BLaER1 (cell line): ENCODE measurements around the gene MMP25.
A peak's percentile ranks its signal among the peaks of the same experiment; 100 is the strongest.
"Not testable (repeated sequence)": the region's sequence is repeated elsewhere in the genome, so short reads cannot be mapped to it uniquely, and the experiment has no call there.

Experiments used
- H3K27ac ChIP-seq: shearing (Covaris generic); formaldehyde crosslinking; 2 replicates; pipeline ENCODE4 v1.8.1; 2022
- H3K27me3 ChIP-seq: shearing (Covaris generic); formaldehyde crosslinking; 2 replicates; pipeline ENCODE4 v1.8.1; 2022
- H3K36me3 ChIP-seq: shearing (Covaris generic); formaldehyde crosslinking; 2 replicates; pipeline ENCODE4 v1.8.1; 2022
- H3K4me1 ChIP-seq: shearing (Covaris generic); formaldehyde crosslinking; 2 replicates; pipeline ENCODE4 v1.8.1; 2022
- H3K4me2 ChIP-seq: shearing (Covaris generic); formaldehyde crosslinking; 2 replicates; pipeline ENCODE4 v1.8.1; 2022
- H3K4me3 ChIP-seq: shearing (Covaris generic); formaldehyde crosslinking; 2 replicates; pipeline ENCODE4 v1.8.1; 2022
- H3K9ac ChIP-seq: shearing (Covaris generic); formaldehyde crosslinking; 2 replicates; pipeline ENCODE4 v1.8.1; 2022
- H3K9me3 ChIP-seq: shearing (Covaris generic); formaldehyde crosslinking; 2 replicates; pipeline ENCODE4 v1.8.1; 2022
- H4K20me1 ChIP-seq: shearing (Covaris generic); formaldehyde crosslinking; 2 replicates; pipeline ENCODE4 v1.8.1; 2022
- Cebpa-rat ChIP-seq: shearing (Covaris generic); IDR thresholded peaks from 2 replicates; pipeline ENCODE4 v1.8.1; 2022

Gene MMP25

DNA sequence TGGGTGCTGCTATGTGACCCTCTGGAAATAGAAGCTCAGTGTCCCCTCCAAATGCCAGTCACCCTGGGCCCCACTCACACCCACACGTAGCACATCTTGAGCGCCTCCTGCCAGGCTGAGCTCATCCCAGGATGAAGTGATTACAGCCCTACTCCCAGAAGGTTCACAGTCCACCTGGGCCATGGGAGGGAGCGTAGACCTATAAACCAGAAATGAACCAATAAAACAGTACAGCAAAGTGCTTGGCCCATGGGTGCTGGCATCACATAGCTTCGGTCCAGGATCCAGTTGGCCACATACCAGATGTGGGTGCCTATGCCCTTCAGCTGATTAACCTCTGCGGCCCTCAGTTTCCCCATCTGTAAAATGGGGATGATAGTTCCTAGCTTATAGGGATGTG is 7.5 kb upstream of the MMP25 start:
- H3K27ac ChIP-seq = no peak overlapping the region
- H3K36me3 ChIP-seq = no peaks in the 10 kb centered on the region
- no peaks in the 10 kb centered on the region for H3K9me3 ChIP-seq
- no peak for TF ChIP-seq Cebpa-rat
- H3K9ac ChIP-seq = no peak overlapping the region
- no peak overlapping the region for H3K4me2 ChIP-seq
- H3K4me1 ChIP-seq = peaks cover 13% of the 10 kb centered on the region
- H4K20me1 ChIP-seq = peaks cover 32% of the 10 kb centered on the region
- peaks cover 100% of the 10 kb centered on the region for H3K27me3 ChIP-seq
- H3K4me3 ChIP-seq = no peak overlapping the region

DNA sequence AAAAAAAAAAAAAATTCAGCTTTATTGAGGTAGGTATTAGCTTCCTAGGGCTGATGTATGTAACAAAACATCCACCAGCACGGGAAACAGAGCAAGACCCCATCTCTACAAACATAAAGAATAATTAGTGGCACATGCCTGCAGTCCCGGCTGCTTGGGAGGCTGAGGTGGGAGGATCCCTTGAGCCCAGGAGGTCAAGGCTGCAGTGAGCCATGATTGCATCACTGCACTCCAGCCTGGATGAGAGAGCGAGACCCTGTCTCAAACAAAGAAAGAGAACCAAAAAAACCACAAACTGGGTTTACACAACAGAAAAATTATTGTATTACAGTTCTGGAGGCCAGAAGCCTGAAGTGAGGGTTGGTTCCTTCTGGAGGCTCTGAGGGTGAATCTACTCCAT is 4.0 kb upstream of the MMP25 start:
- no peak for TF ChIP-seq Cebpa-rat
- no peak overlapping the region for H3K4me3 ChIP-seq

DNA sequence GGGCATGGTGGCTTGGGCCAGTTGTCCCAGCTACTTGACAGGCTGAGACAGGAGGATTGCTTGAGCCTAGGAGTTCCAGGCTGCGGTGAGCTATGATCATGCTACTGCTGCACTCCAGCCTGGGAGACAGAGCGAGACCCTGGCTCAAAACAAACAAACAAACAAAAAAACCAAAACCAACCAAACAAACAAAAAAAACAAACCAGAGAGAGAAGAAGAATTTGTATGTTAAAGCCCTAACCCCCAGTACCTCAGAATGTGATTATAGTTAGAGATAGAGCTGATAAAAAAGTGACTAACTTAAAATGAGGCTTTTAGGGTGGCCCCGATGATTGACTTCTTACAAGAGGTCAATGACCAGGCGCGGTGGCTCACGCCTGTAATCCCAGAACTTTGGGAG is 1.7 kb upstream of the MMP25 start:
- no peak overlapping the region for H3K9ac ChIP-seq
- H3K36me3 ChIP-seq = no peaks in the 10 kb centered on the region
- no peak overlapping the region for H3K27ac ChIP-seq
- H3K27me3 ChIP-seq = peaks cover 100% of the 10 kb centered on the region
- peaks cover 22% of the 10 kb centered on the region for H3K4me1 ChIP-seq
- no peaks in the 10 kb centered on the region; the same call in 1 of the 2 replicates for H3K9me3 ChIP-seq
- no peak for TF ChIP-seq Cebpa-rat
- peak overlapping the region; percentile 99; the same call in 1 of the 2 replicates for H3K4me2 ChIP-seq
- H3K4me3 ChIP-seq = no peak overlapping the region
- peaks cover 56% of the 10 kb centered on the region for H4K20me1 ChIP-seq

More for the DNA sequence above, 4.0 kb upstream of the MMP25 start:
- Histone ChIP-seq H3K27me3 (peaks cover 100% of the 10 kb centered on the region), H4K20me1 (peaks cover 48% of the 10 kb centered on the region), H3K9ac (no peak overlapping the region), H3K36me3 (no peaks in the 10 kb centered on the region), H3K4me2 (no peak overlapping the region), H3K4me1 (peaks cover 20% of the 10 kb centered on the region), H3K9me3 (no peaks in the 10 kb centered on the region; the same call in 1 of the 2 replicates), H3K27ac (no peak overlapping the region)

DNA sequence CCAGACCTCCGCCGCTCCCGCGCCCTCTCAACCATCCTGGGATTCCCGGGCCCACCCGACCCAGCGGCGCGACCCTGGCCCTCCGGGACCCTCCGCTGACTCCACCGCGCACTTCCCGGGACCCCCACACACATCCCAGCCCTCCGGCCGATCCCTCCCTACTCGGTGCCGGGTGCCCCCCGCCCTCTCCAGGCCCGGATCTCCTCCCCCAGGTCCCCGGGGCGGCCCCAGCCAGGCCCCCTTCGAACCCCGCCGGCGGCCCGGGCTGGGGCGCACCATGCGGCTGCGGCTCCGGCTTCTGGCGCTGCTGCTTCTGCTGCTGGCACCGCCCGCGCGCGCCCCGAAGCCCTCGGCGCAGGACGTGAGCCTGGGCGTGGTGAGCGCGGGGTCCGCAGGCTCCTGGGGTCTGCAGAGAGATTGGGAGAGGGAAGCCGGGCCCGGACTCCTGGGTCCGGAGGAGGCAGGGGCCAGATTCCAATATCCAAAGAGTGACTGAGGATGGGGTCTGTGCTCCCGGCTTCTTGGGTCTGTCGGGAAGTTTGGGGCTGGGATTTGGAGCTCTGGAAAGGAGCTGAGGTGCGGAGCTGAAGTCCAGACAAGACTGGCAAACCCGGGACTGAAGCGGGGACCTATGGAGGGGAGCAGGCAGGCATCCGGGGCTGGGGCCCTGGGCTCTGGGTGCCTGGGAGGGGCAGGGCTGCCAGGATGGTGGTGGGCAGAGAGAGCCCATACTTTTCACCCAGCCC is 453 bp downstream of the MMP25 start:
- H3K36me3 ChIP-seq = no peaks in the 10 kb centered on the region
- peaks cover 61% of the 10 kb centered on the region for H4K20me1 ChIP-seq
- H3K4me2 ChIP-seq = peak overlapping the region; percentile 99
- H3K27ac ChIP-seq = no peak overlapping the region
- peaks cover 43% of the 10 kb centered on the region for H3K4me1 ChIP-seq
- H3K9me3 ChIP-seq = no peaks in the 10 kb centered on the region; the same call in 1 of the 2 replicates
- peaks cover 86% of the 10 kb centered on the region for H3K27me3 ChIP-seq
- H3K9ac ChIP-seq = no peak overlapping the region
- no peak for TF ChIP-seq Cebpa-rat
- peak overlapping the region; percentile 66 for H3K4me3 ChIP-seq

DNA sequence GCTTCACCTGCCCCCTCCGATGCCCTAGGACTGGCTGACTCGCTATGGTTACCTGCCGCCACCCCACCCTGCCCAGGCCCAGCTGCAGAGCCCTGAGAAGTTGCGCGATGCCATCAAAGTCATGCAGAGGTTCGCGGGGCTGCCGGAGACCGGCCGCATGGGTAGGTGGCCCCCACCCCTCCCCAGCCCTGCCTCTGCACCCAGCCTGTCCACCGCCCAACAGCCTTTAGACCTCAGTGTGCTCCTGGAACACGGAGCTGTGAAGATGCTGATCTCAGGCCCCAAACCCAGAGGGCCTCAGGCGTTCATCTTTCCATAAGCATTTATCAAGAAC is 993 bp downstream of the MMP25 start:
- no peak overlapping the region for H3K9ac ChIP-seq

DNA sequence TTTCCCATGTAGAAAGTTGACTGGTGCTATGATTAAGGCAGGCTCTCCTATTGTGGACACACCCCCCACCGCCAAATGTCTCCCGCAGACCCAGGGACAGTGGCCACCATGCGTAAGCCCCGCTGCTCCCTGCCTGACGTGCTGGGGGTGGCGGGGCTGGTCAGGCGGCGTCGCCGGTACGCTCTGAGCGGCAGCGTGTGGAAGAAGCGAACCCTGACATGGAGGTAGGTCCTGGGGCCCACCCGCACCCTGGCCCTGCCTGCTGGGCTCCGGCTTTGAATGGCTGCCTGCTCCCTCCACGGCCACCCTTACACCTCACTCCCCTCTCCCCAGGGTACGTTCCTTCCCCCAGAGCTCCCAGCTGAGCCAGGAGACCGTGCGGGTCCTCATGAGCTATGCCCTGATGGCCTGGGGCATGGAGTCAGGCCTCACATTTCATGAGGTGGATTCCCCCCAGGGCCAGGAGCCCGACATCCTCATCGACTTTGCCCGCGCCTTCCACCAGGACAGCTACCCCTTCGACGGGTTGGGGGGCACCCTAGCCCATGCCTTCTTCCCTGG is 3.6 kb downstream of the MMP25 start:
- H3K27ac ChIP-seq = no peak overlapping the region
- peaks cover 64% of the 10 kb centered on the region for H3K4me1 ChIP-seq
- H3K9ac ChIP-seq = no peak overlapping the region
- peaks cover 6% of the 10 kb centered on the region; the same call in 1 of the 2 replicates for H3K36me3 ChIP-seq
- no peak overlapping the region for H3K4me3 ChIP-seq
- H4K20me1 ChIP-seq = peaks cover 56% of the 10 kb centered on the region
- H3K27me3 ChIP-seq = peaks cover 54% of the 10 kb centered on the region
- no peak for TF ChIP-seq Cebpa-rat
- no peaks in the 10 kb centered on the region for H3K9me3 ChIP-seq
- peak overlapping the region; percentile 75 for H3K4me2 ChIP-seq

More for the DNA sequence above, 993 bp downstream of the MMP25 start:
- Histone ChIP-seq H3K27ac (no peak overlapping the region), H3K9me3 (no peaks in the 10 kb centered on the region; the same call in 1 of the 2 replicates), H3K36me3 (no peaks in the 10 kb centered on the region), H4K20me1 (peaks cover 61% of the 10 kb centered on the region), H3K27me3 (peaks cover 81% of the 10 kb centered on the region), H3K4me2 (no peak overlapping the region), H3K4me1 (peaks cover 47% of the 10 kb centered on the region), H3K4me3 (no peak overlapping the region; the same call in 1 of the 2 replicates)
- TF ChIP-seq Cebpa-rat = no peak

DNA sequence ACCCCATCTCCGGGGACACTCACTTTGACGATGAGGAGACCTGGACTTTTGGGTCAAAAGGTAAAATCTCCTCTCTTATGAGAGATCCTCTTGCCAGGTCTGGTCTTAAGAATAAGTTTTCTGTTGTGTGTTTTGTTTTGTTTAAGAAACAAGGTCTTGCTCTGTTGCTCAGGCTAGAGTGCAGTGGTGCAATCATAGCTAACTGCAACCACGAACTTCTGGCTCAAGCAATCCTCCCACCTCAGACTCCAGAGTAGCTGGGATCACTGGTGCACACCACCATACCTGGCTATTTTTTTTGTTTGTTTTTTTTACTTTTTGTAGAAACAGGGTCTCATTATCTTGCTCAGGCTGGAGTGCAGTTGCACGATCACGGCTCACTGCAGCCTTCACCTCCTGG is 4.1 kb downstream of the MMP25 start:
- no peak overlapping the region for H3K9ac ChIP-seq
- TF ChIP-seq Cebpa-rat = 0 out of 2 replicates have a peak, but pooled peaks have one; percentile 19
- H3K9me3 ChIP-seq = no peaks in the 10 kb centered on the region
- peaks cover 51% of the 10 kb centered on the region for H4K20me1 ChIP-seq
- H3K27ac ChIP-seq = no peak overlapping the region
- H3K4me2 ChIP-seq = peak overlapping the region; percentile 75
- peaks cover 64% of the 10 kb centered on the region for H3K4me1 ChIP-seq
- H3K4me3 ChIP-seq = no peak overlapping the region
- peaks cover 49% of the 10 kb centered on the region for H3K27me3 ChIP-seq
- peaks cover 6% of the 10 kb centered on the region; the same call in 1 of the 2 replicates for H3K36me3 ChIP-seq

DNA sequence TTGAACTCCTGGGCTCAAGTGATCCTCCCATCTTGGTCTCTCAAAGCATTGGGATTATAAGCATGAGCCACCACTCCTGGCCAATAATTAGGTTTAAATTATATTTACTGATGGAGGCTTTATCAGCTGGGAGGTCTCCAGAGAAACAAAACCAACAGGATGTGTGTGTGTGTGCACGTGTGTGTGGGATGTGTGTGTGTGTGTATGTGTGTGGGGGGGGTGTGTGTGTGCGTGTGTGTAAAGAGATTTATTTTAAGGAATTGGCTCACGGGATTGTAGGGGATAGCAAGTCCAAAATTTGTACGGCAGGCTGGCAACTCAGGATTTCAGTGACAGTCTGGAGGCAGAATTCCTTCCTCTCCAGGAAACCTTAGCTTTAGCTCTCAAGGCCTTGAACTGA is 4.6 kb downstream of the MMP25 start:
- peaks cover 44% of the 10 kb centered on the region for H3K27me3 ChIP-seq
- H3K4me1 ChIP-seq = peaks cover 65% of the 10 kb centered on the region
- no peak overlapping the region for H3K27ac ChIP-seq
- H3K4me2 ChIP-seq = peak overlapping the region; percentile 75
- H3K9me3 ChIP-seq = no peaks in the 10 kb centered on the region
- peaks cover 47% of the 10 kb centered on the region for H4K20me1 ChIP-seq
- H3K4me3 ChIP-seq = no peak overlapping the region
- peaks cover 6% of the 10 kb centered on the region; the same call in 1 of the 2 replicates for H3K36me3 ChIP-seq
- no peak for TF ChIP-seq Cebpa-rat
- no peak overlapping the region for H3K9ac ChIP-seq

DNA sequence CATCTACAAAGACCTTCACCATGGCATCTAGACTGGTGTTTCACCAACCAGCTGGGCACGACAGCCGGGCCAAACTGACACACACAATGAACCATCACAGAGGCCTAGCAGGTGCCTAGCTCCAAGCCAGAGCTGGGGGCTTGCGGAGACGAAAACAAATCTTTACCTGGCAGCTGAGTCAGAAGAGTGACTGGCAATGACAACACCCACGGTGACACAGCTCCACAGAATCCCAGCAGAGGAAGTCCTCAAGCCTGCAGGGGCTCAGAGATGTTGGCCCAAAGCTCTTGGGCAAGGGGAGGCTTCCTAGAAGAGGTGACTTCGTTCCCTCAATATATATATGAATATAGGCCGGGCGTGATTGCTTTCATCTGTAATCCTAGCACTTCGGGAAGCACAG is 5.1 kb downstream of the MMP25 start:
- Histone ChIP-seq H3K27me3 (peaks cover 39% of the 10 kb centered on the region), H3K4me3 (no peak overlapping the region), H3K27ac (no peak overlapping the region), H3K9ac (no peak overlapping the region), H3K36me3 (peaks cover 6% of the 10 kb centered on the region; the same call in 1 of the 2 replicates), H3K4me2 (peak overlapping the region; percentile 75), H3K4me1 (peaks cover 65% of the 10 kb centered on the region), H4K20me1 (peaks cover 42% of the 10 kb centered on the region), H3K9me3 (no peaks in the 10 kb centered on the region)
- no peak for TF ChIP-seq Cebpa-rat

DNA sequence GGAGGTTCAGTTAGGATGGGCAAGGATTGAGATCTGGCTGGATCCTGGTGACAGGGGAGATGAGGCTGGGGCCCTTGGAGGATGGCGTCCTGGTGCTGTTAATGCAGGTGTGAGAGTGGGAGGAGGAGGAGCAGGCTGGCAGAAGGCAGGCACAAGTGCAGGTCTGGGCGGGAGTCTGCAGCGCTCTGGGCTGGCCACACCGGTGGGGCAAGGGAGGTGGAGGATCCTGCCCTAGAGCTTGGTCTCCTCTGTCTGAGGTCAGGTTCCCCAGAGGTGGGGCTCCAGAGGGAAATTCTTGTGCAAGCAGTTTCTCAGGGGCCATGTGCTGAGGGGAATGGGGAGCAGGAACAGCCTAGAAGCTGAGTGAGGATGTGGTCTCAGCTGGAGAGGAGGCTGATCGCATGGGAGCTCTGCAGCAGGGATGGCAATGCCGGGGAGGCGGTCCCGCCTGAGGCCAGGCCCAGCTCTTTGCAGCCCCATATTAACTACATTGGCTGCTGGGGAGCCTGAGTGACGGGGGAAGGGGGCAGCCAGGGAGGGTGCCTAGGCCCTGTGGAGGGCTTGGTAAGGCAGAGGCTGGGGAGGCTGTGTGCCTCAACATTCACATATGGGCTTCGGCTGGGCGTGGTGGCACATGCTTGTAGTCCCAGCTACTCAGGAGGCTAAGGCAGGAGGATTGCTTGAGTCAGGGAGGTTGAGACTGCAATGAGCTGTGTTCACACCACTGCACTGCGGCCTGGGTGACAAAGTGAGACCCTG is 6.4 kb downstream of the MMP25 start:
- H3K4me1 ChIP-seq = peaks cover 72% of the 10 kb centered on the region
- H3K4me3 ChIP-seq, H3K36me3 ChIP-seq, H3K4me2 ChIP-seq, H3K9ac ChIP-seq, H3K9me3 ChIP-seq, H3K27ac ChIP-seq: not testable (repeated sequence)
- H4K20me1 ChIP-seq = peaks cover 42% of the 10 kb centered on the region
- H3K27me3 ChIP-seq = peaks cover 27% of the 10 kb centered on the region

DNA sequence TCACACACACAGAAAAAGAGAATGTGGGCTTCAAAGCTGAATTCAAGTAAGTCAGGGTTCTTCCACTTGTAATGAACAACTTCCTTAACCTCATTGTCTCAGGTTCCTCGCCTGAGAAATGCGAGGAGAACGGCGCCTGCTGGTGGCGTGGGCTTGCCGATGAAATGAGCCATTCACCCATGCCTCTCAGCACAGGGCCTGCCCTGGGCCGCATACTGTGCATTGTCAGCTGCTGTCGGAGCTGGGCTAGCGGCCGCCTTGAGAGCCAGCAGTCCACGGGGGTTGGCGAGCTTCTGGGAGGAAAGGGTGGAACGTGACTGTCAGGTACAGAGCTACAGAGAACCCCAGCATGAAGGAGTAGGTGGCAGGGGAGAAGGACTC is 7.0 kb downstream of the MMP25 start:
- H3K9me3 ChIP-seq = not testable (repeated sequence)

More for the DNA sequence above, 7.0 kb downstream of the MMP25 start:
- Histone ChIP-seq H3K27me3 (peaks cover 21% of the 10 kb centered on the region), H4K20me1 (peaks cover 42% of the 10 kb centered on the region), H3K4me1 (peaks cover 78% of the 10 kb centered on the region)
- not testable (repeated sequence) for H3K4me2 ChIP-seq, H3K36me3 ChIP-seq, H3K4me3 ChIP-seq, H3K27ac ChIP-seq, H3K9ac ChIP-seq
